Activated CD4-positive, CD25-positive, alpha-beta regulatory T cell (primary cell): ENCODE results near the gene TMEM132D.

Experiments
- DNase-seq, 4 experiments: peaks; one replicate each; lab custom pipeline; 2025; lab: John Stamatoyannopoulos, UW

The TMEM132D gene

GRCh38 chr12:129534966-129535750, 368.7 kb downstream of the TMEM132D start:
- DNase-seq, result no peak

DNA sequence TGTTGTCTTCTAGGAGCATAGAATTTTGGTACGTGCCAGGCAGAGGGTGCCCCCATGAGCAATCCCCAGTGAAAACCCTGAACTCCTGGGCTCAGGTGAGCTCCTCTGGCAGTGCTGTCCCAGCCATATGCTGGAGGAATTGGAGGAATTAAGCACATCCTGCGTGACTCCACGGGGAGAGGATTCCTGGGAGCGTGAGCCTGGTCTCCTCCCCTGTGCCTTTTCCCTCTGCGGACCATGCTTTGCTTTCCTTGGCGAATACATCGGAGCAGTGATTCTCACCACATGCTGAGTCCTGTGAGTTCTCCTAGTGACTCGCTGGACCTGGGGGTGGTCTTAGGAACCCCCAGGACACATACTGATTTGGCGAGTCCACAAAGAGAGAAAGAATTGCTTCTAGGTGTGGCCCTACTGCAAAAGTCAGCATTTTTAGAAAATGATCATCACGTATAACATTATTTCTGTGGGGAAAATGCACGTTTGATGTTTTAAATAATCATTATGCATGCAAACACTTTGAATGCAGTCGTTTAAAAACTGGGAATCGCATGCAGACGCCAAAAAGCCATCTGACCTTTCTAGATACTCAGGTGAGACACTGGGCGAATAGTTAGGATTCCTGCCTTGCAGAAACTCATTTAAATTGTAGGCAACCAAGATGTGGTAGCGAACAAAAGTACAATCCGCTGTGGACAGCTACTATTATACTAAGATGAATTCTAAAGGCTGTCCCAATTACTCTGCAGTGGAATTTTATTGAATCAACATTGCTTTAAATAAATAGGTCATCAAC, 370.9 kb downstream of the TMEM132D start:
- no peak for DNase-seq

GRCh38 chr12:129532082-129532481, 371.7 kb downstream of the TMEM132D start:
- DNase-seq, result no peak

DNA sequence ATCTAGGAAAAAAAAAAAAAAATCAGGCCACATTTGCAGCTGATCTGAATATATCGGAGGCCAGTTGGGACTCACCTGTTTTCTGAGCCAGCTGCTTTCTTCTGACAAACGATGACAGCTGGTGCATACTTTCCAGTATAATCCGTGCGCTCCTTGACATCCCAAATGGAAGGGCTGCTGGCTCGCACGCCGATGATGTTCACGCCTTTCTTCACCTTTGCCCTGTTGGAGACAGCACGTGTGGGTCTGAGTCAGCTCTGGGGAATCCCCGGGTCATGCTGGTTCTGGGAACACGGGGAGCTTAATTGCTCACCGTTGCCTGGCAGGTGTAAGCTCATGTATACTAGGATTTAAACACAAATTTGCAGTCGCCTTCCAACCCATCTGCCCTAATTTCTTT, 372.8 kb downstream of the TMEM132D start:
- no peak for DNase-seq

- DNase-seq, result no peak
Observed at GRCh38 chr12:129530517-129530916, 373.3 kb downstream of the TMEM132D start.

- DNase-seq, result no peak
Observed at GRCh38 chr12:129527506-129527905, 376.3 kb downstream of the TMEM132D start.

DNA sequence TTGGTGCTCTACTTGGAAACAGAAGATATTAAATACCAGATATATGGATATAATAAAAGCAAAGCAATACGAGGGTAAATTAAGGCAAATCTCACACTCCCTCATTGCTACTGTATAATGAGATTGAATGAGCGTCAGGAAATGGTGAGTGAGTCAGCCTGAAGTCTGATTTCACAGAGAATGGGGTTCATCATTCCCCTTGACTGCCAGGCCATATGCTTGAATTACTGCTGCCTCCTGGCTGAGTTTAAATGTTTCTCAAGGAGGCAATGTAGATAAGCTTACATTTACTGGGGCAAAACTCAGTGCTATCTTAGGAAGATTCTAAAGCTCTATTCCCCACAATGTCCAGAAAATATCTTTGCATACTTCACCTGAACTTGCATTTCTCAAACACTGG, 380.2 kb downstream of the TMEM132D start:
- no peak for DNase-seq

- no peak for DNase-seq
Observed at GRCh38 chr12:129520739-129521138, 383.1 kb downstream of the TMEM132D start.

GRCh38 chr12:129503802-129504201, 400.0 kb downstream of the TMEM132D start:
- DNase-seq, result no peak

GRCh38 chr12:129496226-129496625, 407.6 kb downstream of the TMEM132D start:
- no peak for DNase-seq

DNA sequence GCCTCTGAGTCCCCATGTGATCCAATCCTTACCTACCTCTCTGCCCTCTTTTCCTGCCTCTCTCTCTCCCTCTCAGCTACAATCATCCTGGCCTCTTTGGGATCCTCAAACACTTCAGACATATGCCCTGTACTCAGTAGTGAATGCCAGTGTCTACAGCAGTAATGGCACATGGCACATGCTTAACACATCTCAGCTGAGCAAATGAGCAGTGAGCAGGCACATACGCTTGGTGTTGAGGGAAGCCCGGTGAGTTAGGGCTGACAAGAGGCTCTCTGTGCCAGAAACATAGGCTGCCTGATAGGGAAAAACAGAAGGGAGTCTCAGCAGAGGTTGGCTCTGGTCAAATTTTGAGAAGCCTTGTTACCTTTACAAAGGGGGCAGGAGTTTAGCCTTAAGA, 409.1 kb downstream of the TMEM132D start:
- no peak for DNase-seq

DNA sequence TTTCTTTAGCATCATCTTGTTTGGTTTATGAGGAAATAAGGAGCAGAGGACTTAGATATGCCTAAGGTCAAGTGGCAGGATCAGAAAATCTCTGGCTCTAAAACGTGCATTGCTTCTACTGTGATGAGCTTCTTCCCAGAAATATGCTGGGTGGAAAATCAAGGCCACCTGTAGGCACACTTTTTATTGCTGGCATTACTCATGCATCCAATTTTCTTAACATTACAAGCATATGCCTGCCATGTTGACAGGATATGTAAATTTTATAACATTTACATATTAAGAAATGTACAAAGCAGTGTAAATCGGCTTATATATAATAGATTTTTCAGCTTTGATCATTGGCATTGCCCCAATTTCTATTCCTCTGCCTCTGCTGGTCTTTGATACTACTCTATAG, 409.6 kb downstream of the TMEM132D start:
- no peak for DNase-seq

- DNase-seq, result no peak
Observed at GRCh38 chr12:129489100-129489676, 414.6 kb downstream of the TMEM132D start.

GRCh38 chr12:129486931-129487330, 416.9 kb downstream of the TMEM132D start:
- no peak for DNase-seq

- no peak for DNase-seq
Observed at GRCh38 chr12:129483111-129483893, 420.5 kb downstream of the TMEM132D start.

DNA sequence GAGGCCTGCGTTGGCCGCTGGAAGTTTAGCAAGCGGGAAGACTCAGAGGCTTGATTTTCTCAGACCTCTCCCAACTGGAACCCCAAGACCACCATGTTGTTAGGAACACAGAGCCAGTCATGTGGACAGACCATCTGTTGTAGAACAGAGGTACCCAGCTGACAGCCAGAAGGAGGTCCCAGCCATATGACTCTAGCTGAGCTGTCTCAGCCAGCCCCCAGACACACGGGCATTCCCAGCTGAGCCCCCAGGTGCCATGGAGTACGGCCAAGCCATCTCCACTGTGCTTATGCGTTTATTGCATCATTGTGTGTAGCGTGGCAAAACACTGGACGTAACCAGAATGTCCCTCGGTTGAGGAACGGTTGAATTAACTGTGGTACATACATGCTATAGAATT, 421.9 kb downstream of the TMEM132D start:
- no peak for DNase-seq

DNA sequence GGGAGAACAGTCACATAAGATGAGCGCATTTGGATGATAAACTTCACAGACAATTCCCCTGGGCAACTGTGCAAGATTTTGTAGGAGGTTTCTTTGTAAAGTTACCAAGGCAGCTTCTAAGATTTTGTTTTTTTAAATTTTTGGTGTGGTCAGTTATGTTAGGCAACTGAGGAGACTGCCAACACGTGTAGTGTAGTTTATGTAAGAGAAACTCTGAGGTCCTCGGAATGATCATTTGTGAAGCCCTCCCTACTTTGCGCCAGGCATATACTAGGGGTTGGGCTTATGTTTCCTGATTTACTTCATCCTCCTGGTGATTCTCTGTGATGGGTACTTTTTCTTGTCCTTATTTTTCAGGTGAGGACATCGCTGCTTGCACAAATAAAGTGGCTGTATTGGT, 433.6 kb downstream of the TMEM132D start:
- no peak for DNase-seq

- DNase-seq, result no peak
Observed at GRCh38 chr12:129467726-129468125, 436.1 kb downstream of the TMEM132D start.

DNA sequence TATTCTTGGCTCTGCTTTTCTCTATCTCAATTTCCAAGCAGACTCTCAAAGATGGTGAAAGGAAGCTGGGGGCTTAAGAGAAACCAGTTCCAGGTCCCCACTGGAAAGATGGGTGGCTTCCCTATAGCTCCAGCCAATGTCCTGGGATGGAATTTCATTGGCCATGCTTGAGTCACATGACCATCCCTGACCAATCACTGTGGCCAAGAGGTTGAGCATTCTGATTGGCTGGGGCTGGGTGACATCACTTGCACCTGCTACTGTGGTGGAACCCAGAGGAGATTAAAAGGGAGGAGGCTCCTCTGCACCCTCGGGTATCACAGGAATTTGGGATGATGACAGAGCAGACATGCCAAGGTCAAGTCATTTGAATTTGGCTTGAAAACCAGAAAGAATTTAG, 436.5 kb downstream of the TMEM132D start:
- no peak for DNase-seq

DNA sequence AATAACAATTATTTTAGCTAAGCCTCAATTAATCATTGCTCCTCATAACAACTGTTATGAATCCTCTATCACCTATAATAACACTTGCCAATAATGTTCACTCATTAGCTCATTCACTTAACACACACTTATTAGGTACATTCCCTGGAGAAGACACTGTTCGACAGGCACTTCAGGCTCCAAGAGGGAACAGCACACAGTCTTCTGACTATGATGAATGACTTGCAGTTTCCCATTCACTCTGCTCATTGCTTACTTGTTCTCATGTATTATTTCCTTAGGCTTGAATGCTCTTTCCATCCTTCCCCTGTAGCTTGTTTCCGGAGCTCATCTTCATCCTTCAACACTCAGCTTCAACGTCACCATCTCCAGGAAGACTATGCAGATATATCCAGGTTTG, 437.3 kb downstream of the TMEM132D start:
- DNase-seq, result no peak

DNA sequence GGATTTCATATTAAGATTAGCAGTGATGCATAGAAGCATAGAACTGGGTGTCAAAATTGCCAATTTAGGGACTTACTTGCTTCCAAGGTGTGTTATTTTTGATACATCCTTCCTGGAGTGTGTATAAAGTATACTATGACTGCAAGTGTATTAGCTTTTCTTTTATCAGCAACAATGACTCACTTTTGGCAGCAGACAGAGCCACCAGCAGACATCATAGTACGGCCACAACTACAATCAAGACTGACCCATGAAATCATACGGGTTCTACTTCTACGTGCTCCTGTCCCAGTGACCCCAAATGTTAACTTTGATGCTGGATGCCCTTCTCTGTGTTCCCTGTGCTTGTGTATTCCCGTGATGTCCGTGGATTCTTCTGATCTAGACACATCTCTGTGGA, 443.9 kb downstream of the TMEM132D start:
- no peak for DNase-seq

GRCh38 chr12:129446696-129447095, 457.1 kb downstream of the TMEM132D start:
- no peak for DNase-seq
